ENCODE results near the gene AMER3. TPM values are rescaled to one million over a fixed set of nuclear protein-coding genes. Genes with fewer than 3 reads are reported as not detected.
A peak's percentile ranks its signal among the peaks of the same experiment; 100 is the strongest.

Gene AMER3
- total RNA-seq, 1 donor from 2014 or later: 6.4 TPM

DNA sequence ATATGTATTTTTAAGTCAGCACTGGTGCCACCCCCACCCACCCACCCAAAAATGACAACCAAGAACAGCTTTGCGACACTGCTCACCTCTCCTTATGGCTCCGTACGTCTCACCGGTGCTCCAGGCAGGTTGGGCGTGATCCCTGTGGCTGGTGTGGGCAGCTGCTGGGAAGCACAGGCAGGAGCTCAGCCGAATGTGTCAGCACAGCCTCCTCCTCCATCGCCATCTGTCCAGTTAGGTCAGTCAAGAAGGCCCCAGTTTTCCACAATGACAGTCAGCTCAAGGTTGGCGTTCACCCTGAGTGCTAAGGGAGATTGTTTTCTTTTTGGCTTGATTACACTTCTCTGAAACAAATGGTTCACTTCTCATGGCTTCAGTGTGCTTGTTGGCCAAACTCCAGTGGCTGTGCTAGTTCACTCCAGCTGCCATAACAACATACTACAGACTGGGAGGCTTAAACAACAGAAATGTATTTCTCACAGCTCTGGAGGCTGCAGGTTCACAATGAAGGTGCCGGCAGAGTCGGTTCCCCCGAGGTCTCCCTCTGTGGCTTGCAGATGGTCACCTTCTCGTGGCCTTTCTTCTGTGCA lies 30.2 kb downstream of the AMER3 start:
- DNase-seq (ENCODE audit: low spot score, unreplicated experiment): no peak
- TF ChIP-seq, protein P1, sequence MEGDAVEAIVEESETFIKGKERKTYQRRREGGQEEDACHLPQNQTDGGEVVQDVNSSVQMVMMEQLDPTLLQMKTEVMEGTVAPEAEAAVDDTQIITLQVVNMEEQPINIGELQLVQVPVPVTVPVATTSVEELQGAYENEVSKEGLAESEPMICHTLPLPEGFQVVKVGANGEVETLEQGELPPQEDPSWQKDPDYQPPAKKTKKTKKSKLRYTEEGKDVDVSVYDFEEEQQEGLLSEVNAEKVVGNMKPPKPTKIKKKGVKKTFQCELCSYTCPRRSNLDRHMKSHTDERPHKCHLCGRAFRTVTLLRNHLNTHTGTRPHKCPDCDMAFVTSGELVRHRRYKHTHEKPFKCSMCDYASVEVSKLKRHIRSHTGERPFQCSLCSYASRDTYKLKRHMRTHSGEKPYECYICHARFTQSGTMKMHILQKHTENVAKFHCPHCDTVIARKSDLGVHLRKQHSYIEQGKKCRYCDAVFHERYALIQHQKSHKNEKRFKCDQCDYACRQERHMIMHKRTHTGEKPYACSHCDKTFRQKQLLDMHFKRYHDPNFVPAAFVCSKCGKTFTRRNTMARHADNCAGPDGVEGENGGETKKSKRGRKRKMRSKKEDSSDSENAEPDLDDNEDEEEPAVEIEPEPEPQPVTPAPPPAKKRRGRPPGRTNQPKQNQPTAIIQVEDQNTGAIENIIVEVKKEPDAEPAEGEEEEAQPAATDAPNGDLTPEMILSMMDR (IDR thresholded peaks at IDR 0.05; ENCODE audit: unreplicated experiment): no peak

DNA sequence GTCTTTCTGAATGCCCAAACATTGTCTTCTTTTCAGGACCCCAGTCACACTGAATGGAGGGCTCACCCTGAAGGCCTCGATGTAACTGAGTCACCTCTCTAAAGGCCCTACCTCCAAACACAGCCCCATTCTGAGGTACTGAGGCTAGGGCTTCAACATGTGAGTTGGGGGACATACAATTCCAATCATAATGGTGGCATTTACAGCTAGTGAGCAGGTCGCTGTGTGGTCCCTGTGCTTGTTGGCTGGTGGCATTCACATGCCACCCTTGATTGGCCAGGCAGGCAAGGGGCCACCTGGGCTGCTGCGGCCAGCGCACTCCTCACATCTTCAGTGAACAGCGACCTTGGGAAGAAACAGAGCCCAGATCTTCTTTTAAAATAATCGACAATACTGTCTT lies 30.7 kb downstream of the AMER3 start:
- no peaks in the 10 kb centered on the region for H3K4me1 Mint-ChIP-seq (ENCODE audit: low read depth)
- TF ChIP-seq, protein P1 (IDR thresholded peaks at IDR 0.05; ENCODE audit: unreplicated experiment): no peak
- peaks cover 2% of the 10 kb centered on the region for H3K27me3 Mint-ChIP-seq
- no peaks in the 10 kb centered on the region for H3K36me3 Mint-ChIP-seq (ENCODE audit: insufficient read depth)
- H3K9me3 Mint-ChIP-seq (ENCODE audit: low read depth): peaks cover 2% of the 10 kb centered on the region
- no peak overlapping the region for H3K4me3 Mint-ChIP-seq (ENCODE audit: low read depth)
- no peak overlapping the region for H3K27ac Mint-ChIP-seq
- DNase-seq (ENCODE audit: low spot score, unreplicated experiment): no peak

More for the DNA sequence above, 30.2 kb downstream of the AMER3 start:
- Mint-ChIP-seq H3K27ac (no peak overlapping the region), H3K36me3 (ENCODE audit: insufficient read depth) (no peaks in the 10 kb centered on the region), H3K4me3 (ENCODE audit: low read depth) (no peak overlapping the region), H3K27me3 (peaks cover 3% of the 10 kb centered on the region), H3K4me1 (ENCODE audit: low read depth) (no peaks in the 10 kb centered on the region), H3K9me3 (ENCODE audit: low read depth) (peaks cover 2% of the 10 kb centered on the region)

DNA sequence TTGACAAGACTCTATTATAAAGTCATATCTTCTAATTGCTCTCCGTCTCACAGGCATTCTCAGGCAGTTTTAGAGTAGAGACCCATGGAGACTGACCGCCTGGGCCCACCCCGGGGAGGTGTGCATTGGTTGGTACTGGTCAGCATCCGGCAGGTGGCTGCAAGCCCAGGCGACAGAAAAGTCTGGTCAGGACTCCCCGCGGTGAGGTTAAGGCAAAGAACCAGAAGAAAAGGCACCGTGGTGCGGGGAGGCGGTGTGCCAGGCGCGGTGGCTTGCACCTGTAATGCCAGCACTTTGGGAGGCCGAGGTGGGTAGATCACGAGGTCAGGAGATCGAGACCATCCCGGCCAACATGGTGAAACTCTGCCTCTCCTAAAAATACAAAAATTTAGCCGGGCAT lies 32.5 kb downstream of the AMER3 start:
- H3K36me3 Mint-ChIP-seq (ENCODE audit: insufficient read depth): no peaks in the 10 kb centered on the region
- no peak overlapping the region for H3K27ac Mint-ChIP-seq
- TF ChIP-seq, protein P1 (IDR thresholded peaks at IDR 0.05; ENCODE audit: unreplicated experiment): no peak

DNA sequence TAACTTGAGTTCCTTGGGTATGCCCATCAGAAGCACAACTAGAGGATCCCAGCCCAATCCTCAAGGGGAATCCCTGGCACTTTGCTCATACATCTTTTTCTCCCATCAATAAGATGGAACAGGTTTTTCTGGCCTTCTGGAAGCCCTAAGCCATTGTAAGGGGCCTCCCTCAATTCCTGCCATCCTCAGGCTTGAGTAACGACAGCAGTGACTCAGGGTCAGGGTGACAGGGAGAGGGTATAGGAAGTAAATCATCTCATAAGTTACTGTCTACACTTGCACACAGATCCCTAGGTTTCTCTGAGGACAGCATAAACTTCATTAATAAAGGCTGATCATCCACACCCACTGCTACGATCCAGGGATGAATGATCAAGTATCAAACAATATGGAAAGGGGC lies 35.0 kb downstream of the AMER3 start:
- DNase-seq (ENCODE audit: low spot score, unreplicated experiment): no peak
- no peaks in the 10 kb centered on the region for H3K9me3 Mint-ChIP-seq (ENCODE audit: low read depth)
- no peaks in the 10 kb centered on the region for H3K4me1 Mint-ChIP-seq (ENCODE audit: low read depth)
- no peaks in the 10 kb centered on the region for H3K36me3 Mint-ChIP-seq (ENCODE audit: insufficient read depth)
- peak overlapping the region; percentile 13 for H3K27ac Mint-ChIP-seq
- H3K27me3 Mint-ChIP-seq: peaks cover 7% of the 10 kb centered on the region
- H3K4me3 Mint-ChIP-seq (ENCODE audit: low read depth): no peak overlapping the region
- TF ChIP-seq, protein P1 (IDR thresholded peaks at IDR 0.05; ENCODE audit: unreplicated experiment): no peak

More for the DNA sequence above, 32.5 kb downstream of the AMER3 start:
- no peak for DNase-seq (ENCODE audit: low spot score, unreplicated experiment)
- H3K27me3 Mint-ChIP-seq: peaks cover 2% of the 10 kb centered on the region
- no peaks in the 10 kb centered on the region for H3K4me1 Mint-ChIP-seq (ENCODE audit: low read depth)
- H3K9me3 Mint-ChIP-seq (ENCODE audit: low read depth): peaks cover 2% of the 10 kb centered on the region
- no peak overlapping the region for H3K4me3 Mint-ChIP-seq (ENCODE audit: low read depth)

DNA sequence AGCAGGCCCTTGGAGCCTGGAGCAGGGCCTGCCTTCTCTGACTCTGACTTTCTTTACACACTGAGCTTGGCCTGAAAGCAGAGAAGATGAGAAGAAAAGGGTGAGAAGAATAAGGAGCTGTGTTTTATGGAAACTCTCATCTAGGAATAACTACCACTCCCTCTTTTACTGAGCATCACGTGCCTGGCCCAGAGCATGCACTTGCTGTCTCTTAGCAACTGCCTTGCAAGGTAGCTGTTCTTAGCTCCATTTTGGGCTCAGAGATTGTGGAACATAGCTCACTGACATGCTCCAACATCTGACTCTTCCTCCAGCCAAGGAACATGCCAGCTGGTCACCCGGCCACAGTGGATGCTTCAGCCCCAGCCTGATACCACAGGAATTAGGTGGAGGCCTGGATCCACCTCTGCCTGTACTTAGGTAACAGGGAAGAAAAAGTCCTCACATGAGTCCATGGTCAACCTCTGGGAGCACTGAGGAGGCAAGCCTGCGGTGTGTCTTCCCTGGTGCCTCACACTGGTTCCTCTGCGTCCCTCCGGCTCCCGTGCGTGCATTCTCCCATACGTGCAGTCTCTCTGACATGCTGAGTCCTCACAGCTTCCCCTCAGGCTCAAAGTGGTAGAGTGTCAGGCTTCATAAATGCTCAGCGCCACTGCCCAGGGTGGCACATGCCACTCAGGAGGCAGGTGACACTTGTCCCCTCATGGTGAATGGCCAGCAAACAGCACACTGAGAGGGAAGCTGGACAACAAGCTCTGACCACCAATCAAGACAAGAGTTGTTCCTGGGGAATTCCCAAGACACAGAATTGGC lies 35.7 kb downstream of the AMER3 start:
- DNase-seq (ENCODE audit: low spot score, unreplicated experiment): no peak
- Mint-ChIP-seq H3K27ac (no peak overlapping the region), H3K4me1 (ENCODE audit: low read depth) (no peaks in the 10 kb centered on the region), H3K9me3 (ENCODE audit: low read depth) (no peaks in the 10 kb centered on the region), H3K27me3 (peaks cover 7% of the 10 kb centered on the region), H3K4me3 (ENCODE audit: low read depth) (no peak overlapping the region), H3K36me3 (ENCODE audit: insufficient read depth) (no peaks in the 10 kb centered on the region)
- TF ChIP-seq, protein P1 (IDR thresholded peaks at IDR 0.05; ENCODE audit: unreplicated experiment): no peak
